Cardiac fibroblast (primary cell): ENCODE results near the gene ANKMY2.
A peak's percentile ranks its signal among the peaks of the same experiment; 100 is the strongest.

Experiments
- DNase-seq, 2 donors: peaks; one replicate each; pipeline versions ENCODE4 v3.0.0 to v3.0.0-alpha.2; 2010; ENCODE audit warnings: low read depth in 2 of 2
- H3K4me3 ChIP-seq, 2 donors: replicated peaks in 1 of 2; 1 replicate in 1 of 2; 2 replicates in 1 of 2; pipeline ENCODE4 v1.5.1; 2011; ENCODE audit warnings: low read depth in 2 of 2, low read length in 2 of 2, mild to moderate bottlenecking in 2 of 2, moderate library complexity in 1 of 2
- CTCF ChIP-seq: IDR thresholded peaks from one replicate; pipeline ENCODE4 v1.5.1; 2011; ENCODE audit warnings: low read depth, mild to moderate bottlenecking, low read length, inconsistent platforms

ANKMY2 gene

GRCh38 chr7:16644157-16644556 is 1.4 kb downstream of the ANKMY2 start:
- H3K4me3 ChIP-seq: peak overlapping the region; percentile 75 to 77
- TF ChIP-seq CTCF: no peak
- no peak for DNase-seq

DNA sequence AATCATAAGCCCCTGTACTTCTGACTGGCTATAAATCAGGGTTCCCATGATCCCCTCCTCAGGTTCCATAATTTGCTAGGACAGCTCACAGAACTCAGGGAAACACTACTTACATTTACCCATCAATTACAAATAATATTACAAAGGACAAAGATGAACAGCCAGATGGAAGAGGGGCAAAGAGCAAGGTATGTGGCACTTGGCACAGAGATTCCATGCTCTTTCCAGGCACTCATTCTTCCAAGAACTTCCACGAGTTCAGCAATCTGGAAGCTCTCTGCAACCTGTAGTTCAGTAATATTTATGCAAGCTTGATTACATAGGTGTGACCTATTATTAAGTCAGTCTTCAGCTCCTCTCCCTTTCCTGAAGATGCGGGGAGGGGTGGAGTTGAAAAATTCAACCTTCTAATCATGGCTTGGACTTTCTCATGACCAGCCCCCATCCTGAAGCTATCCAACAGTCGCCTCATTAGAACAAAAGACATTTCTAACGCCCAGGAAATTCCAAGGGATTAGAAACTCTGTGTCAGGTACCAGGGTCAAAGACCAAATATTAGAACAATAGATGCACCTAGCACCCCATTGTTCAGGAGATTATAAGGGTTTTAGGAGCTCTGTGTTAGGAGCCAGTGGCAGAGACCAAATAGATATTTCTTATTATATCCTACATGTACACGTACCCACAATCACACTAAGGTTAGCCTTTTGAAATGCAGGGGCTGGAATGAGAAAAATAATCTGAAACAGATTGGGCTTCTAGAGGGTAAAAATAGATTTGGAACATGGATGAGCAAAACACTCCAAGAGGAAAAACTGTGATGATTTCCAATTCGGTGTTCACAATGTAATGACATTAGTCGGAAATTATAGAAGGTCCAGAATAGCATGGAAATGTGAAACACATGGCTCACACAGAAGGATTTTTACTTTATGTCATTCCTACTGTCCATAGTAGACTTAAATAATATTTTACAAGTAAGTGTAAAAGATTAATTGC is 7.0 kb downstream of the ANKMY2 start:
- no peak for TF ChIP-seq CTCF
- H3K4me3 ChIP-seq: no peak overlapping the region

GRCh38 chr7:16637379-16637778 is 8.2 kb downstream of the ANKMY2 start:
- no peak overlapping the region for H3K4me3 ChIP-seq
- DNase-seq: no peak
- no peak for TF ChIP-seq CTCF

More for the DNA sequence above, 7.0 kb downstream of the ANKMY2 start:
- DNase-seq: no peak

DNA sequence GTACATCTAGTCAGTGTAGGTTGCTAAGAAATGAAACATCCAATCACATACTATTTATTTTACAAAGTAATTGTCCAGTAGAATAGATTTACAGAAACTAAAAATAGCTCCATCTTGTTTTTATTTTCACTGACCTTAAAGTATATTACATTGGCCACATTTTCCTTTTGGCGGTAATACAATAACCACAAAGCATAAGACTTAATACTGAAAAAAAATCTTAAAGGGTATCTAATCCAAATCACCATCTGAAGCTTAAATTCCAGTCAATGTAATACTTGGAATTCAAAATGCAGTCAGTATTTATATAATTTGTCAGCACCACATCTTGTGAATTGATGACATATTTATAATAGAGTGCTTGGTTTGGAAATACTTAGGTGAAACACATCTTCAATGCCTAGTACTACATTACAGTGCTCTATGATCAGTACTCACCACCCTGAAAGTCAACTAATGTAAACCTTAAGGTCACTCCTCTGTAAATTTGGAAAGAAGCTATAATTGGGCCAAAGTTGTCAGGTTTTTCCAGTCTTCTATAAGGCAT is 8.9 kb downstream of the ANKMY2 start:
- H3K4me3 ChIP-seq: no peak overlapping the region
- no peak for DNase-seq
- TF ChIP-seq CTCF: no peak

DNA sequence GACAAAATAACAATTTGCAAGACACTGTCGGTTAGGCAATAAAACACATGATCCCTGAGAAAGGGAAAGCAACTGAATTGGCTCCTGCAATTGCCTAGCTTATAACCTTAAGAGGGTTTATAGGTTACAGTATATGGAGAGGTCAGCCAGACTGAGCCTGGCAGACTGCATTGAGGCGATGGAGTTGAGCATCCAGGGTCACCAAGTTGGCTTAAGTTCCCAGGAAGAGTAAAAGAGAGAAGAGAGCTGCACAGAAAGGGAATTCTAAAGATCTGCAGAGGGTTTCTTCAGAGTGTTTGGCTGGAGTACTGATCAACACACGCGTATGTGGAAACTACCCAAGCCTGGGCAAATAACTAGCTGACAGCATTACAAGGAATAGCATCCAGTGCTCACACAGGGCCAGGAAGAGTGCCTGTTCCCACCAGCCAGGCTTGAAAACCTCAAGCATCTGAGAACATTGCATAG is 11.2 kb downstream of the ANKMY2 start:
- no peak overlapping the region for H3K4me3 ChIP-seq
- DNase-seq: peak in 1 of 2 donors; percentile 56
- TF ChIP-seq CTCF: no peak

- no peak for TF ChIP-seq CTCF
- DNase-seq: no peak
- no peak overlapping the region for H3K4me3 ChIP-seq
Observed at GRCh38 chr7:16630654-16631053, 14.9 kb downstream of the ANKMY2 start.
